Cerebellar nuclear complex (tissue), 1 donor: ENCODE results near the gene RPS15.
A peak's percentile ranks its signal among the peaks of the same experiment; 100 is the strongest.
"Not testable (repeated sequence)": the region's sequence is repeated elsewhere in the genome, so short reads cannot be mapped to it uniquely, and the experiment has no call there.

Experiments
- DNase-seq, 2 experiments: peaks; one replicate each; lab custom pipeline; 2025; lab: John Stamatoyannopoulos, UW

Gene RPS15

GRCh38 chr19:1469255-1470054, 31.3 kb downstream of the RPS15 start:
- DNase-seq: no peak

GRCh38 chr19:1470055-1470304, 31.8 kb downstream of the RPS15 start:
- no peak for DNase-seq

- no peak for DNase-seq
Measured at GRCh38 chr19:1470305-1471009, 32.3 kb downstream of the RPS15 start.

- no peak for DNase-seq
Measured at GRCh38 chr19:1471010-1471514, 32.9 kb downstream of the RPS15 start.

- no peak for DNase-seq
Measured at GRCh38 chr19:1471515-1472160, 33.4 kb downstream of the RPS15 start.

GRCh38 chr19:1472231-1473084, 34.3 kb downstream of the RPS15 start:
- peak in 1 of 2 experiments; percentile 15 for DNase-seq

- DNase-seq: no peak
Measured at GRCh38 chr19:1473085-1473851, 35.1 kb downstream of the RPS15 start.

- no peak for DNase-seq
Measured at GRCh38 chr19:1474011-1474764, 36.0 kb downstream of the RPS15 start.

GRCh38 chr19:1474765-1475351, 36.7 kb downstream of the RPS15 start:
- no peak for DNase-seq

GRCh38 chr19:1475751-1476437, 37.7 kb downstream of the RPS15 start:
- DNase-seq: no peak

- DNase-seq: not testable (repeated sequence)
Measured at GRCh38 chr19:1477056-1477455, 38.9 kb downstream of the RPS15 start.

- DNase-seq: peak in 1 of 2 experiments; percentile 82
Measured at GRCh38 chr19:1478934-1479707, 40.9 kb downstream of the RPS15 start, which contains the start of gene C19orf25. Gene C19orf25 (minus strand): TSS chr19:1479215. CDS start chr19:1478903, 312 bp downstream.

- DNase-seq: no peak
Measured at GRCh38 chr19:1481224-1481892, 43.2 kb downstream of the RPS15 start.

GRCh38 chr19:1481893-1482360, 43.7 kb downstream of the RPS15 start:
- DNase-seq: no peak

GRCh38 chr19:1482361-1483130, 44.4 kb downstream of the RPS15 start:
- no peak for DNase-seq

- no peak for DNase-seq
Measured at GRCh38 chr19:1483131-1483978, 45.2 kb downstream of the RPS15 start.
